Hematopoietic multipotent progenitor cell treated with erythropoietin and hydrocortisone succinate and interleukin-3 and kit ligand, for 15 days (in vitro differentiated cells): ENCODE measurements around the gene GPRC5C.
"Not testable (repeated sequence)": the region's sequence is repeated elsewhere in the genome, so short reads cannot be mapped to it uniquely, and the experiment has no call there.

ENCODE experiments used
- DNase-seq: peaks from one replicate; pipeline ENCODE4 v3.0.0-alpha.2; 2015; ENCODE audit warnings: low spot score

GPRC5C gene

GRCh38 chr17:74405311-74405710, 26.6 kb upstream of the GPRC5C start:
- not testable (repeated sequence) for DNase-seq

GRCh38 chr17:74407384-74407783, 24.5 kb upstream of the GPRC5C start:
- DNase-seq, result no peak

- DNase-seq, result no peak
Measured at GRCh38 chr17:74408262-74408661, 23.6 kb upstream of the GPRC5C start.

GRCh38 chr17:74408815-74409214, 23.1 kb upstream of the GPRC5C start:
- DNase-seq, result no peak

- no peak for DNase-seq
Measured at GRCh38 chr17:74410001-74410443, 21.9 kb upstream of the GPRC5C start.

- no peak for DNase-seq
Measured at GRCh38 chr17:74412581-74412980, 19.3 kb upstream of the GPRC5C start.

GRCh38 chr17:74413491-74413890, 18.4 kb upstream of the GPRC5C start:
- DNase-seq, result no peak

- DNase-seq, result no peak
Measured at GRCh38 chr17:74414510-74414909, 17.4 kb upstream of the GPRC5C start.

- no peak for DNase-seq
Measured at GRCh38 chr17:74415608-74416396, 16.1 kb upstream of the GPRC5C start.

- DNase-seq, result no peak
Measured at GRCh38 chr17:74417178-74418045, 14.5 kb upstream of the GPRC5C start.

- no peak for DNase-seq
Measured at GRCh38 chr17:74419928-74420411, 11.9 kb upstream of the GPRC5C start.

GRCh38 chr17:74424117-74424516, 7.8 kb upstream of the GPRC5C start:
- no peak for DNase-seq

- no peak for DNase-seq
Measured at GRCh38 chr17:74424657-74425056, 7.2 kb upstream of the GPRC5C start.

- no peak for DNase-seq
Measured at GRCh38 chr17:74426551-74427047, 5.3 kb upstream of the GPRC5C start.

- DNase-seq, result no peak
Measured at GRCh38 chr17:74427048-74427762, 4.7 kb upstream of the GPRC5C start.

- DNase-seq, result no peak
Measured at GRCh38 chr17:74427763-74428153, 4.1 kb upstream of the GPRC5C start.

- DNase-seq, result no peak
Measured at GRCh38 chr17:74429604-74430384, 2.1 kb upstream of the GPRC5C start.

- no peak for DNase-seq
Measured at GRCh38 chr17:74430385-74430705, 1.5 kb upstream of the GPRC5C start.

- DNase-seq, result no peak
Measured at GRCh38 chr17:74430706-74431567, 951 bp upstream of the GPRC5C start.

- no peak for DNase-seq
Measured at GRCh38 chr17:74432424-74432690, 469 bp downstream of the GPRC5C start.
